ENCODE measurements around the gene NCSTN.

Gene NCSTN

DNA sequence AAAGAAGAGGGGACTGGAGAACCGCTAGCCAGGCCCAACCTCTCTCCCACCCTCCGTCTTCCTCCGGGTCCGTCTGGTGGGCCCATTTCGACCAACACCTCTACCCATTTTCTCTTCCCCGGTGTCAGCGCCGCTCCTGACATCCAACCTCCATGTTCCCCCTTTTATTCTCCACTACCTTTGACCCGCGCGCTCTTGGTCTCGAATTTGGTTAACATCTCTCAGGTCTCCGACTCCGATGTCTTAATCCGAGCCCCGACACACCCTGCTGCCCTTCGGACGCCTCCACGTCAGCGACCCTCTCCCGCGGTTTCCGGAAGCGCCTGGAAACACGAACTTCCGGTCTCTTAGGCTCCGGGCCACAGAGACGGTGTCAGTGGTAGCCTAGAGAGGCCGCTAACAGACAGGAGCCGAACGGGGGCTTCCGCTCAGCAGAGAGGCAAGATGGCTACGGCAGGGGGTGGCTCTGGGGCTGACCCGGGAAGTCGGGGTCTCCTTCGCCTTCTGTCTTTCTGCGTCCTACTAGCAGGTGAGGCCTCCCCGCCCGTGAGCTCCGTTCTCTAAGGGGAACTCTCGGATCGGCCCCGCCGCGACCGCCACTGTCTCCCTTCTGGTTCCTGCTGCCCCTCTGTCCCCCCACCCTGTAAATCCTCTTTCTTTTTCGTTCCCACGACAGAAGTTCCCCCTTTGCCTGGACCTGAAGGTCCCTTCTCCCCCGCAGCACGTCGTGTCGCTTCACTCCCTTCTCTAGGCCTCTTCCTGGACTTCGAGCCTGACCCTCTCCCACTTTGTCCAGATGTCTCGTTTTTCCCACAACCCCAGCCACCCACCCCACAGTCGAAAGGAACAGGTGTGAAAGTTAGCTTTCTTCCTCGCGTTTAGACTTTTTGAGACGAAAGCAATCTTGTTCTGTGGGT is at the start of gene NCSTN, which contains the start of gene COPA:
TSS of gene NCSTN (plus strand) at position 431 of the 917 bp plus-strand sequence. CDS start at position 445, 14 bp downstream.
TSS of gene COPA (minus strand) at position 298 of the 917 bp plus-strand sequence. CDS start at position 218, 80 bp downstream.
- DNase-seq (ENCODE audit: extremely low read depth in 1 of 2, low read depth in 1 of 2) = peak; percentile 79 to 87

GRCh38 chr1:160296036-160296435 is 47.1 kb upstream of the NCSTN start:
- DNase-seq (ENCODE audit: extremely low read depth in 1 of 2, low read depth in 1 of 2) = no peak

DNA sequence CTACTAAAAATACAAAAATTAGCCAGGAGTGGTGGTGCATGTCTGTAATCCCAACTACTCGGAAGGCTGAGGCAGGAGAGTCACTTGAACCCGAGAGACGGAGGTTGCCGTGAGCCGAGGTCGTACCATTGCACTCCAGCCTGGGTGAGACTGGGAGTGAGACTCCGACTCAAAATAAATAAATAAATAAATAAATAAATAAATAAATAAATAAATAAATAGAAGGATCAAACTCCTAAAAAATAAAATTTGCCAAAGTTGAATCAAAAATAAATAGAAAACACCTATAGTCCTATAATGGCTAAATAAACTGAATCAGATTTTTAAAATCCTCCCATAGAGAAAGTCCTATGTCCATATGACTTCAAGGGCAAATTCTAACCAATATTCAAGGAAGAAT is 43.0 kb upstream of the NCSTN start:
- DNase-seq (ENCODE audit: extremely low read depth in 1 of 2, low read depth in 1 of 2) = no peak

DNA sequence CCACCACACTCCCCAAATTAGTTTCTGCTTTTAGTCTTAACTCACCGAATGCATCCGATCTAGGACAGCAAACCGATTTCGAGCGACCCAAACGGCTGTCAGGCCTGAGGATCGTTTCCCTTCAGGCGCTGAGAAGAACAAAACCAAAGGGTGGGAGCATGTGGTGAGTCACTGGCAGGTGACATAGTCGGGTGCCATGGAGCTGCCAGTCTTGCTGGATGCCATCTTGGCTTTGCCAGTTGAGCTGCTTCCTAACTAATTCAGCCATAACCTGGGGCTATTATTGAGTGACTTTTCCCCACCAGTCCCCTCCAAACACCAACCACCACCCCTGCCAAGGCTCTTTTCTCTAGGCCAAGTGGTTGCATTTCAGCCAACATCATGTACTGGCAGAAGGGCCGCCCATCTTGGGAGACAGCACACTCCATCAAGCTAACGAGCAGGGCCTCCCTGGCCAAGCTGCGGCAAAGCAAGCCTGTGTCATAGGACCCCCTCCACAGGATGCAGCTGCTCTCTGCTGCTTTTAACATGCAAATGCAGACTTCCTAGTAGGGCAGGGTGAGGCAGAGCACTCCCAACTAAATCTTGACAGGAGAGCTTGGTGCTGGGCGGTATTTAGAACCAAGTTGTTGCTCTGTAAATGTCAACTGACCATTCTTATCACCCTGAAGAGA is 35.9 kb upstream of the NCSTN start:
- no peak for DNase-seq (ENCODE audit: extremely low read depth in 1 of 2, low read depth in 1 of 2)

GRCh38 chr1:160308451-160309184 is 34.6 kb upstream of the NCSTN start:
- DNase-seq (ENCODE audit: extremely low read depth in 1 of 2, low read depth in 1 of 2) = no peak

GRCh38 chr1:160309185-160309557 is 34.0 kb upstream of the NCSTN start:
- DNase-seq (ENCODE audit: extremely low read depth in 1 of 2, low read depth in 1 of 2) = no peak

- DNase-seq (ENCODE audit: extremely low read depth in 1 of 2, low read depth in 1 of 2) = no peak
Observed at GRCh38 chr1:160309571-160309970, 33.6 kb upstream of the NCSTN start.

DNA sequence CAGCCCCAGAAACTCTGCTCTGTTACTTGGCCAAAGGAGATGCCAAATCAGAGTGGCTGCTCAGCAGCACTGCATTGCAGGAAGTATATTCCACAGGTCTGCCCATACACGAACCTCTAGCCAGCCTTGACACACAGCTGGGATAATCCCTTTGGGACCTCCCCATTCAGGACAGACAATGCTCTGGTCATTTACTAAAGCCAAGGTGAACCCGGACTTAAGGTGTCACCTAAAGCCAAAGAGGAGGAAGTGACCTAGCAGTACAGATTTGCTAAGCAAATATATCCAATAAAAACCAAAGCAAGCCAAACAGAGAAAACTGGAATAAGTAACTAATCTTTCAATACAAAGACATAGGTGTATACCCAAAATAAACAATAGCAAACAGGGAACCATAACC is 27.8 kb upstream of the NCSTN start:
- no peak for DNase-seq (ENCODE audit: extremely low read depth in 1 of 2, low read depth in 1 of 2)

DNA sequence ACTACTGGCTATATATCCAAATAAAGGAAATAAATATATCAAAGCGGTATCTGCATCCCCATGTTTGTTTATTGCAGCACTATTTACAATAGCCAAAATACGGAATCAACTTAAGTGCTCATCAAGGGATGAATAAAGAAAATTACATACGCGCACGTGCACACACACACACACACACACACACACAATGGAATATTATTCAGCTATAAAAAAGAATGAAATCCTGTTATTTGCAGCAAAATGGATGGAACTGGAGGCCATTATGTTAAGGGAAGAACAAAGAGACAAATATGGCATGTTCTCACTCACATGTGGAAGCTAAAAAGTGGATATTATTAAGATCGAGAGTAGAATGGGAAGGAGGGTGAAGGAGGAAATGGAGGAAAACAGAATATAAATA is 20.4 kb upstream of the NCSTN start:
- no peak for DNase-seq (ENCODE audit: extremely low read depth in 1 of 2, low read depth in 1 of 2)

DNA sequence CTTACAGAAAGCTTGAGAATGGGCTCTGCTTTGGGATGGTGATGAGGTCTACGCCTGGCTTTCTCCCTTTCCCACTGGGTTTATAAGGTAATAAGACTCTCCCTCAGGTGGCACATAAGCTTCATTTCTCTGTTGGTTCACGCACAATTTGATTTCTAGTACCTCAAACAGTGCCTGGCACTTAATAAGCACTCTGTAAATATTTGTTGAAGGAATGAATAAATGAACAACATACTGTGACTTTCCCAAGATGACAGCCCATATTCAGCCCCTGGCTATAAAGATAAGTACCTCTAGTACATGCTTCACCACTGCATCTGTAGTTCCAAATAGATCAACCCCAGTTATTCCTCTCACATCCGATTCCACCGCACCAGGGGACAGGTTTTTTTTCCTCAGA is 17.9 kb upstream of the NCSTN start:
- DNase-seq (ENCODE audit: extremely low read depth in 1 of 2, low read depth in 1 of 2) = no peak

DNA sequence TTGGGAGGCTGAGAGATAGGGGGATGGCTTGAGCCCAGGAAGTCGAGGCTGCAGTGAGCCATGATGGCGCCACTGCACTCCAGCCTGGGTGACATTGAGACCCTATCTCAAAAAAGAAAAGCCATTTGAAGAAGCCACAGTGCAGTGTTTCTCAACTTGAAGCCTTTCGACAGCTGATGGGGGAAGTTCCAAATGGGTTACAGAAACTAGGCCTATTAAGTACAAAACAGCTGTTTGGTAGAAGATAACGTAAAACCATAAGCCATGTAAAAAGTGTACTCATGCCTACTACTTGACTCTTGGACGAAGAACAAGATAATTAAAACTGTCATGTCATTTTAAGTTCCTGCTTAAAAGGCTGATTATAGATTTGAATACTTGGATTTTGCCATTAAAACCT is 16.8 kb upstream of the NCSTN start:
- no peak for DNase-seq (ENCODE audit: extremely low read depth in 1 of 2, low read depth in 1 of 2)

DNA sequence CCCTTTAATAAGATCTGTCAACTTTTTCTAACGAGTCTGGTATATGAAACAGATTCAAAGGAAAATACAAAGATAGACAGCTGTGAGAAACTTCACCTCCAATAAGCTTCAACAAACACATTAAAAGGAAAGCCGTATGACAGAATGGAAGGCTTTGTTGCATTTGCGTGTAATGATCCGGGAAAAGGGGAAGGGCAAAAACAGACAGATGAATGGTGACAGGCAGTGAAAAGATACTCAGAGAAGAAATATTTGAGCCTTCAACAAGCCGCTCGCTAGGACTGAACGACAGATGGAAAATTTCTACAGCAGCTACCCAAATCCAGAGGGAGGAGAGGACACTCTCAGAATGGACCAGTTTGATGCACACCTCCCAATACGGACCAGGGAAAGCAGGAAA is 15.0 kb upstream of the NCSTN start:
- DNase-seq (ENCODE audit: extremely low read depth in 1 of 2, low read depth in 1 of 2) = no peak

DNA sequence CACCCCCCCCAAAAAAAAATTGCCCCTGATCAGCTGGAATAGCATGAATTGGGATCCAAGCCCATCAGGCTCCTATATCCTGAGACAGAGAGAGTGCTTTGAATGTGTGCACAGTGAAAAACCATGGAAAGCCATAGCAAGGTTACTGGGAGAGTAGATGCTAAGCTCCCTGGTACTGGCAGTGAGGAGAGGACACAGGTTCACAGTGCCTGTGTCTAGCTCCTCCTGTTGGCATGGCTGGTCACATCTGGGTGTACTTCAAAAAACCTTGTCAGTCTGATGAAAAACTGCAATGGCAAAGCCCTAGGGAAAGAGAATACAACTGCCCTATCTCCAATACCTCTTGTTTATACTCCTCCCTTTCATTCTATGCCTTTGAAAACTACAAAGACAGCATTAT is 13.1 kb upstream of the NCSTN start:
- no peak for DNase-seq (ENCODE audit: extremely low read depth in 1 of 2, low read depth in 1 of 2)

DNA sequence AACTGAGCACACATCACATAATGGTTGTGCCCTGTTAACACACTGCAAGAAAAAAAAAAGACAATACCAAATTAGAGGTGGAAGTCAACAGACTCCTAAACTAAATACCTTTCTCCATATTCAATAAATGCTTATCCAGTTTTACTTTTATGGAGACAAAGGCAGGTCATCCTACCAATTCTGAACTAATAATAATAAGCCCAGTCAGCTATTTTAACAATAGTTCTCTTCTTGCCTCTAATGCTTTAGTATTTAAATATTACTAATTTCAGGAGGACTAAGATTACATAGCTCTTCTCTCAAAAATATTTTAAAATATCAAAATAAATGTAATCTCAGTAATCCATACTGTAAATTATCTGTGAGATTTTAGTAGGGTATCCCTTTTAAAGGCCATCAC is 10.7 kb upstream of the NCSTN start:
- no peak for DNase-seq (ENCODE audit: extremely low read depth in 1 of 2, low read depth in 1 of 2)

DNA sequence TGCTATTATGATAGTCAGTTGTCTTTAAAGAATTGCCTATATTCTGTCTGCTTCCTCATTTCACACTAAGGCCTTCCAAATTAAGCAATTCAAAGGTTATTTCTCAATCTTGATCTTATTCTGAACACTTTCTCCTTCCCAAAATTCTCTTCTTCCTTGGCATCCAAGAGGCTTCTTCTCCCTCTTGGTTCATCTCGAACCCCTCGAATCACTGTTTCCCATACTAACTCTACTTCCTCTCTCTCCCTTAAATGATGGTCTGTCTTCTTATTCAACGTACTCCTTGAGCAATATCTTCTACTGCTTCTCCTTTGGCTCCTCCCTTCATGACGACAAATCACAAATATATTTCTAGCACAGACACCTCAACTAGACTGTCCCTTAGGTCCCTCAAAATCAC is 4.6 kb upstream of the NCSTN start:
- no peak for DNase-seq (ENCODE audit: extremely low read depth in 1 of 2, low read depth in 1 of 2)

- no peak for DNase-seq (ENCODE audit: extremely low read depth in 1 of 2, low read depth in 1 of 2)
Observed at GRCh38 chr1:160340146-160340545, 3.0 kb upstream of the NCSTN start.

DNA sequence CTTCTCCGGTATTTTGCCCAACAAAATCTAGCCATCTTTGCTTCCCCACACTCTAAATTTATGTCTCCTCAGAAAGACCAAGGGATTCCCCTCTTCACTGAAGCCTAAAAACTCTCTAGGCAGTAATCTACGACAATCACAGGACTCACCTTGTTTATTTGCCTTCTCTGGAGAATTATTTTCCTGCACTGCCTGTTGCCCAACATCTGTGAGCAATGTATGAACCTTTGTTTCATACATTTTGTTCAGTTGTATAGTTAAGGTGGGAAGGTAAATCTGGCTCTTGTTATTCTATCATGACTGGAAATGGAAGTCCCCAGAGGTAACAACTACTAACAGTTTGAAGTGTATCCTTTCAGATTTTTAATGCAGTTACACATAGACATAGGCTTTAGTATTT is 2.3 kb upstream of the NCSTN start:
- no peak for DNase-seq (ENCODE audit: extremely low read depth in 1 of 2, low read depth in 1 of 2)

DNA sequence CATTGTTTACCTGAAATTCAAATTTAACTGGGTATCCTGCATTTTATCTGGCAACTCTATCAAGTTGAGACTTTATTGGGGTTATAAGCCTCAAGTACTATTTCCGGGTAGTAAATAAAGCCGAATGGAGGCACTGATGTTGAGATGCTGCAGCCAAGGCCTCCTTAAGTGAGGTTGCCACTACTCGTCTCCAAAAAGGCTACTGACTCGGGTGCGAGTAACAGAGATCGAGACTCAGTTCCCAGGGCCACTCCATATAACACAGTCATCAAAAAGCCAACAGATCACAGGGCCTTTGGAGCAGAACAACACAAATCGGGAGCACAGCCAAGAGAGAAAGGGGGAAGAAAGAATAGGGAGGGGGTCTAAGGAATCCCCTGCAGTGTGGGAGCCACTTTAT is 657 bp upstream of the NCSTN start:
- DNase-seq (ENCODE audit: extremely low read depth in 1 of 2, low read depth in 1 of 2) = no peak

GRCh38 chr1:160344241-160344640 is 1.1 kb downstream of the NCSTN start:
- no peak for DNase-seq (ENCODE audit: extremely low read depth in 1 of 2, low read depth in 1 of 2)

GRCh38 chr1:160344936-160345335 is 1.8 kb downstream of the NCSTN start:
- no peak for DNase-seq (ENCODE audit: extremely low read depth in 1 of 2, low read depth in 1 of 2)

- no peak for DNase-seq (ENCODE audit: extremely low read depth in 1 of 2, low read depth in 1 of 2)
Observed at GRCh38 chr1:160346463-160346862, 3.3 kb downstream of the NCSTN start.
